OCI-LY7 (cell line): ENCODE results near the gene NRN1. TPM values are rescaled to one million over a fixed set of nuclear protein-coding genes. Genes with fewer than 3 reads are reported as not detected.

ENCODE experiments used
- BruUV-seq: library from RNA; stranded (reverse); fragments of 400-500 nt; replicated peaks from 2 replicates; lab custom pipeline; 2021; lab: Mats Ljungman, UMichigan
- CTCF ChIA-PET: fragments of 300-600 bp; sonication (Branson Sonifier 250); formaldehyde crosslinking; loops from one replicate; lab custom pipeline; 2022; ENCODE audit warnings: antibody characterized with exemption; ENCODE audit not compliant: unreplicated experiment; lab: Charles Lee
- POLR2A ChIA-PET: fragments of 300-600 bp; sonication (Branson Sonifier 250); formaldehyde crosslinking; loops from one replicate; lab custom pipeline; 2022; ENCODE audit warnings: antibody characterized with exemption; lab: Charles Lee
- DNase-seq: peaks from one replicate; pipeline ENCODE4 v3.0.0-alpha.2; 2015; ENCODE audit warnings: low spot score
- H2AFZ ChIP-seq: fragments of 200-600 bp; sonication (generic), shearing (Covaris generic); 2 replicates; pipeline ENCODE4 v1.6.1; 2014; ENCODE audit warnings: mild to moderate bottlenecking, antibody characterized with exemption, low read length, moderate library complexity
- H3K27ac ChIP-seq: fragments of 200-600 bp; sonication (generic); 2 replicates; pipeline ENCODE4 v1.5.1; 2014; ENCODE audit warnings: mixed run types, low read depth, mild to moderate bottlenecking, moderate library complexity, low read length, inconsistent platforms; ENCODE audit not compliant: poor library complexity, severe bottlenecking
- H3K36me3 ChIP-seq: fragments of 200-600 bp; sonication (generic); 2 replicates; pipeline ENCODE4 v1.6.1; 2014; ENCODE audit warnings: mild to moderate bottlenecking, antibody characterized with exemption, low read length, moderate library complexity, mixed read lengths; ENCODE audit not compliant: insufficient read depth
- H3K4me1 ChIP-seq: fragments of 200-600 bp; sonication (generic); 2 replicates; pipeline ENCODE4 v1.5.1; 2014; ENCODE audit warnings: mild to moderate bottlenecking, low read length; ENCODE audit not compliant: insufficient read depth, poor library complexity, severe bottlenecking
- H3K4me2 ChIP-seq: fragments of 200-600 bp; sonication (generic); 2 replicates; pipeline ENCODE4 v1.6.1; 2014; ENCODE audit warnings: mild to moderate bottlenecking, low read length
- H3K4me3 ChIP-seq: fragments of 200-600 bp; sonication (generic); 2 replicates; pipeline ENCODE4 v1.5.1; 2014; ENCODE audit warnings: mild to moderate bottlenecking, low read depth, low read length; ENCODE audit not compliant: poor library complexity, severe bottlenecking
- H3K79me2 ChIP-seq: fragments of 200-600 bp; sonication (generic); 2 replicates; pipeline ENCODE4 v1.6.1; 2016; ENCODE audit warnings: low read depth, mild to moderate bottlenecking, low read length, moderate library complexity, mixed read lengths; ENCODE audit not compliant: insufficient read depth
- H3K9me2 ChIP-seq: fragments of 200-600 bp; sonication (generic); 2 replicates; pipeline ENCODE4 v1.6.1; 2016; ENCODE audit warnings: mild to moderate bottlenecking, low read length, mixed read lengths; ENCODE audit not compliant: insufficient read depth
- H3K9me3 ChIP-seq: fragments of 200-600 bp; sonication (generic); 2 replicates; pipeline ENCODE4 v1.6.1; 2014; ENCODE audit warnings: mild to moderate bottlenecking, mixed run types, low read length, mixed read lengths
- H4K20me1 ChIP-seq: fragments of 200-600 bp; sonication (generic); 2 replicates; pipeline ENCODE4 v1.6.1; 2014; ENCODE audit warnings: mild to moderate bottlenecking, antibody characterized with exemption, low read length, moderate library complexity, mixed read lengths; ENCODE audit not compliant: insufficient read depth
- CTCF ChIP-seq: fragments of 200-600 bp; sonication (generic); conservative IDR thresholded peaks from 2 replicates; pipeline ENCODE4 v1.5.1; 2014; ENCODE audit warnings: mild to moderate bottlenecking, antibody characterized with exemption, low read length, moderate library complexity, mixed read lengths
- EZH2phosphoT487 ChIP-seq: fragments of 200-600 bp; sonication (generic); IDR thresholded peaks from 2 replicates; pipeline ENCODE4 v1.6.1; 2018; ENCODE audit warnings: low read depth, borderline replicate concordance, mild to moderate bottlenecking, mixed run types, antibody characterized with exemption, low read length, moderate library complexity, mixed read lengths
- intact Hi-C: fragments of 100-400 bp; cut with micrococcal nuclease; formaldehyde crosslinking; loops from one replicate; pipeline ENCODE4 v1.10.0; 2022; ENCODE audit not compliant: unreplicated experiment
- total RNA-seq, 2 experiments: library from RNA; depleted of rRNA in 1 of 2; stranded (reverse); fragments of >200 nt in 1 of 2; shearing (Covaris generic) in 1 of 2; gene quantifications; 2 replicates each; pipeline ENCODE4 v1.2.3, GENCODE V29; 2014 to 2022

NRN1 gene
- total RNA-seq, 2 experiments from 2014 or later, result 6.4 to 24.8 TPM

- intact Hi-C loops, result no loop called here
- H3K27ac ChIP-seq, result no peak overlapping the region
- no TSS peak for BruUV-seq
- POLR2A ChIA-PET, result no interaction called here
- no peaks in the 10 kb centered on the region for H3K79me2 ChIP-seq
- H3K4me2 ChIP-seq, result no peak overlapping the region
- TF ChIP-seq CTCF (no peak), EZH2phosphoT487 (no peak)
- H3K9me3 ChIP-seq, result no peaks in the 10 kb centered on the region
- H3K36me3 ChIP-seq, result no peaks in the 10 kb centered on the region
- H4K20me1 ChIP-seq, result no peaks in the 10 kb centered on the region
- CTCF ChIA-PET, result no interaction called here
- H3K9me2 ChIP-seq, result no peaks in the 10 kb centered on the region
- no peaks in the 10 kb centered on the region for H3K4me1 ChIP-seq
- no peak for DNase-seq
- H3K4me3 ChIP-seq, result no peak overlapping the region
- no peak overlapping the region for H2AFZ ChIP-seq
Observed at GRCh38 chr6:5989141-5989723, 17.5 kb downstream of the NRN1 start.

- ChIA-PET CTCF (no interaction called here), POLR2A (no interaction called here)
- Histone ChIP-seq H4K20me1 (no peaks in the 10 kb centered on the region), H3K36me3 (no peaks in the 10 kb centered on the region), H3K27ac (no peak overlapping the region), H3K9me3 (no peaks in the 10 kb centered on the region), H3K79me2 (no peaks in the 10 kb centered on the region), H2AFZ (no peak overlapping the region), H3K4me2 (no peak overlapping the region), H3K9me2 (no peaks in the 10 kb centered on the region), H3K4me1 (no peaks in the 10 kb centered on the region), H3K4me3 (no peak overlapping the region)
- TF ChIP-seq EZH2phosphoT487 (no peak), CTCF (no peak)
- no peak for DNase-seq
- BruUV-seq, result no TSS peak
- intact Hi-C loops, result no loop called here
Observed at GRCh38 chr6:5986861-5987260, 19.9 kb downstream of the NRN1 start.

- Histone ChIP-seq H3K36me3 (no peaks in the 10 kb centered on the region), H3K9me3 (no peaks in the 10 kb centered on the region), H3K4me3 (no peak overlapping the region), H3K27ac (no peak overlapping the region), H4K20me1 (no peaks in the 10 kb centered on the region), H3K4me2 (no peak overlapping the region), H3K79me2 (no peaks in the 10 kb centered on the region), H3K9me2 (no peaks in the 10 kb centered on the region), H3K4me1 (no peaks in the 10 kb centered on the region), H2AFZ (no peak overlapping the region)
- intact Hi-C loops, result no loop called here
- CTCF ChIA-PET, result no interaction called here
- no peak for DNase-seq
- no peak for TF ChIP-seq EZH2phosphoT487
- TF ChIP-seq CTCF, result no peak
- POLR2A ChIA-PET, result interaction anchor here (0.8 kb wide), 1 partner anchor 25 kb away, joined by 3 read pairs; no protein-coding TSS in a partner anchor
- BruUV-seq, result no TSS peak
Observed at GRCh38 chr6:5984150-5985089, 22.3 kb downstream of the NRN1 start.
